HG02840 (cell line): ENCODE results near the gene PLXNB1.

Experiments
- ATAC-seq: cut with Tn5 transposase; IDR thresholded peaks from one replicate; pipeline ENCODE4 v1.9.1; 2021; ENCODE audit warnings: mild to moderate bottlenecking, moderate library complexity, moderate number of reproducible peaks; ENCODE audit not compliant: unreplicated experiment, low FRiP score

The PLXNB1 gene

DNA sequence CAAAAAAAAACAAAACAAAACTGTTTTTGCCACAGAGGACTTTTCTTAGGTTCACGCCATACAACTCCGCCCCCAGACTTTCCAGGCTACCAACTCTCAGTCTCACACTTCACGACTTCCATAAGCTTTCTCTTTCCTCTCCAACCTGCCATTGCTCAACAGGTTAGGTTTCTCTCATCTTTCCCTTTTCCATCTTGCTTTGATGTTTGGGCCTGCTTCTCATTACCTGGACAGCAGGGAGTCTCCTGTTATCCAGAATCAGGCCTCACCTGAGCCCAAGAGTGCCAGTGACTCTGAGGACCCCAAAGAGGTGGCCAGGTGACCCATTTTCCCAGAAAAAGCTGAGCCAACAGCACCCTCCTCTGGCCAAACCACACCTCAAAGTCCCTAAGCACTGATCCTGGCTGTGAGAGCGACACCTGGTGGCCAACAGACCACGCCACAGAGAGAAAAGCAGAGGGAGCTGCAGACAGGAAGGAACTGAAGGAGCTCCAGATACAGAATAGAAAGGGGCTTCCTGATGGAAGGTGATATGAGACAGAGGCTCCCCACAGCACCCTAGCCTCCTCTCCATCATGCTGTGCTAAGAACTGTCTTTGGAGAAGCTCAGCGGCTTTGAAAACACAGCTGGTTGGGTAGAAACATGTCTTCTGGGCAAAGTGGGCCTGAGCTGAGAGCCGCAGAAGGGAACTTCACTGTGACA, 6.0 kb upstream of the PLXNB1 start:
- no peak for ATAC-seq

GRCh38 chr3:48435223-48435595, 5.3 kb upstream of the PLXNB1 start:
- ATAC-seq: no peak

DNA sequence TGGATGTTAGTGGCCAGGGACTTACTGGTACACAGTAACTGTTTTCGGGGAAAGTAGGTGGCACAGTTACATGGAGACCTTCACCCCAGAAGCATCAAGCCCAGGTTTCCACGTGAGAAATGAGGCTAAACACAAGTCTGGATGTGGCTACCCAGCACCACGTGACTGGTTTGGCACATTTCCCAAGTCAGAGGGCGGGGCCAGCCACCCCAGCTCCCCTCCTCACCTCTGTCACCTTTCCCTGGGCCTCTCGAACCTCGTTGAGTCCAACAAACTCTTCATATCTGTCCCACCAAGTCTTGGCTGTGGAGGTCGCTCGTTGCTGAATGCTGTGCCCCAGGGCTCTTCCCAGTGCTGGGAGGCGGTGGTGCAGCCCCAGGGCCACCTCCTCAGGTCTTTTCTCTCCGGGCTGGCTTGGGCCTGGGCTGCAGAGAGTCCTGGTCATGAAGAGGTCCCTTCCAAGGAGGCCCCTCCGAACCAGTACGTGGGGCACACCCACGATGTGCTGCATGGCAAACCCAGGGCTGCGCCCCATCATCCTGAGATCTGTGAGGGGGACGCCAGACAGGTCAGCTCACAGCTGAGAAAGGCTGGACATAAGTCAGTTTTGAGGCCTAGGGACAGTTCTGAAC, 4.8 kb upstream of the PLXNB1 start:
- ATAC-seq: no peak

GRCh38 chr3:48433472-48434118, 3.7 kb upstream of the PLXNB1 start:
- ATAC-seq: no peak

DNA sequence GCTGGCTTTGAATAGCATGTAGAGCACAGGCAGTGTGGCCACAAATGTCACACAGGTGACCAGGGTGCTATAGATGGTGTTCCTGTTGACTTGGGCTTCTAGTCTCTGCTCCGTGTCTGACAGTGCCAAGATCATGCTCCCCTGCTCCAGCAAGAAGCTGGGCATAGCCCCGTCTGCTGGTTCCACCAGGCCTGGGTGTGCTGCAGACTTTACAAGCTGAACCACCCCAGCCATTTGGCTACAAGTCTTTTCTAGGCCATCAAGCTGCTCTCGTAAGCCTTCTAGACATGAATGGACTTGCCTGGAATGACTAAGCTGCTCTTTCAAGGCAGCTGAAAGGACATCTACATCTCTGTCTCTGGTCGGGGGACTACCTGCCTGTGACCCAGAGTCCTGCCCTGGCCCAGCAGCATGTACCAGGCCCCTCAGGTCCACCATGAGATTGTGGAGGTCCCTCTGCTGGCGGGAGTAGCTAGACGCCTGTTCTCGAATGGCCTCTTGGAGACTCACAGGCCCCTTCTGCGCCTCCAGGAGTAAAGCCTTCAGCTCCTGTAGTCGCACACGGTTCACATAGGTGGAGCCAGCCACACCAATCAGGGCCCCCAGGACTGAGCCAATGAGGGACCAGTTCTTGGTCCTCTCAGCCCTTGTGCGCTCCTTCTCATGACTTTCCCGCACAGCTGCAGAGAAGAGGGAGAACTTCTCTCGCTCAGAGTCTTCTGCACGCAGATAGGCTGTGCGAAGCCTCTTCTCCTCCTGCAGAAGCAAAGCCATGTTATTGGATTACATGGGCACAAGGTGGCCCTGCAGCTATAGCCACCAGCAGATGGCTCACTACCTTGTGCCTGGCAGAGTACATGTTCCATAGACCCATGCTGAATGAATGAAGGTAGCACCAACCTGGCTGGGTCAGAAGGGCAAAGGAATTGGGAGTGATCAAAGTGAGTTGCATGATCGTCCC, 2.8 kb upstream of the PLXNB1 start:
- ATAC-seq: no peak

- no peak for ATAC-seq
These were observed 1.5 kb upstream of the PLXNB1 start for GRCh38 chr3:48431224-48432029.

DNA sequence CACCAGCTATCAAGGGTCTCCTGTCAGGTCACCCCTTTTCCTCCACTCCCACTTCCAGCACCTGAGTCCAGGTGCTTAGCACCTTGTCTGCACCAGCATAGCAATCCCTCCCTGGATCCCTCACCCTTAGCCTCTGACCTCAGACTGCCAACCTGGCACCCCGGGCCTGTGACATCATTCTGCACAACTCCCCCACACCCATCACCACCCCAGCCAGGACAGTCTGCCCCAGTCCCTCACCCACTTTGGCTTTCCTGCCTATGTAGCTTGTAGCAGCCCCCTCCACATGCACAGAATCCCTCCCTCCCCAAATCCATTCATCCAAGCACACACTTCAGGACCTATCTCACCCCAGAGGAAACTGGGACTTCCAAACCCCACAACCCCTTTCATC, 819 bp upstream of the PLXNB1 start:
- ATAC-seq: no peak

DNA sequence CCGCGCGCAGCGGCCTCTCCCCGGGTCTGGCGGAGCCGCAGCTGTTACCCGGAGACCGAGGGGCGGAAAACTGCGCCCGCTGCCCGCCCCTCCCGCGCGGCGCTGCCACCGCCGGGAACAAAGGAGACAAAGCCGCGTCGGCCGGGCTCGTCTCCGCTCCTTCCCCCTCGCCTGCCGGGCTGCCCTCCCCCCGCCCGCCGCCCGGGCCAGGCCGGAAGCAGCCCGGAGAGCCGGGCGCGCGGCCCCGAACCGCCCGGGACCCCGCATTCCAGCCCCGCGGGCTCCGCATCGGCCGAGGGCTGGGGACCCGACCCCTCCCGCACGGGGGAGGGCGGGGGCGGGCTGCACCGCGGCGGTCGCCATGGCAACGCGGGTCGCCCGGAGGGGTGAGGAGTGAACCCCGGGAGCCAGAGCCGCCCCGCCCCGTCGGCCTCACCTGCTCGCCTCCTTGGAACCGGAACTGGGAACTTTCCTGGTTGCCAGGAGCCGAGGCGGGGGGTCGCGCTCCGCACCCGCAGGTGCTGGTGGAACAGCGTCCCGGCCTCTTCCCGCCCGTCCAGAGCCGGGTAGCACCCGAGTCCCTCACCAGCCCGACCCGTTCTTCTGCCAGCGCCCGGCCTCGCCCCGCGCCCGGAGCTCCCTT, 448 bp downstream of the PLXNB1 start:
- no peak for ATAC-seq

DNA sequence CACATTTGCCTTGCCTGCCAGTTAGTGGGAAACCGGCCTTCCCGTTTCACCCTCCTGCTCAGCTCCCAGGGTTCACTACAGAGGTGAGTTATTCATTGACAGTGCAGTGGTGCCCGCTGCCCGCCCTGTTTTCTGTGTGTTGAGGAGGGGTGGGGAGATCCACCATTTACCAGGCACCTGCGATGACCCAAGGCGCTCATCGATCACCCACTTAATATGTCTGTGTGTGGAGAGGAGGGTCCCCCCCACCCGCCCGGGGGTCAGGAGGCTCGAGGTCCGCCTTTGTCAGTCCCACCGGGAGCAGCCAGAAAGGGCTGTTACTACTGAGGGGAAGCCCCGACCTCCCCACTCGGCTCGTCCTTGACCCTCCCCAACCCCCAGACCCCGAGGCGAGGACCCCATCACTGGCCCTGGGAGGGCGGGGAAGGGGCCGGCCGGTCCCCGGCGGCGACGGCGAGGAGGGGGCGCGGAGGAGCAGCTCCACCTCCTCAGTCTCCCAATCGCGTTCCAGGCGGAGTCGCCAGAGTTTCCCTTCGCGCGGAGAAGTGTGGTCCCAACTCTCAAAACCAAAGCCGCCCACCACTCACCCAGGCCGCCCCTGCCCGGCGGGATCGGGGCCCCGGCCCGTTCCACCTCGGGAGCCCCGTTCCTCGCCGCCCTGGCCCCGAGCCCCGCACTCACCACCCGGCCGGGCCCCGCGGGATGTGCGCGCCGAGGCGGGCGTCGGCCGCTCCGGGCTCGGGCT, 1.1 kb downstream of the PLXNB1 start:
- no peak for ATAC-seq

GRCh38 chr3:48428088-48428571, 1.8 kb downstream of the PLXNB1 start:
- no peak for ATAC-seq

DNA sequence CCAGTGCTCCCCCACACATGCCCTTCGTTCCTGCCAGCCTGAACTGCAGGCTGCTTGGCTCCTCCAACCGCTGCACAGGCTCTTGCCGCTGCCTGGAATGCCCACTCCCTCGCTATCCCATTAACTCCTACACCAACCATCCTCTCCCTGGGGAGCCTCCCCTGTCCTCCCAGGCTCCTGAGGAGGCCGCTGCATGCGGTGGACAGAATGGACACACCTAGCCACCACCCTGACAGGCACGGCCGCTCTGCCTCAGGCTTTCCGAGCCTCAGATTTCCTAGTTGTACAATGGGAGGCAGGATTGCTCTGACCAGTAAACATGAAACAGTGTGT, 2.3 kb downstream of the PLXNB1 start:
- ATAC-seq: no peak

DNA sequence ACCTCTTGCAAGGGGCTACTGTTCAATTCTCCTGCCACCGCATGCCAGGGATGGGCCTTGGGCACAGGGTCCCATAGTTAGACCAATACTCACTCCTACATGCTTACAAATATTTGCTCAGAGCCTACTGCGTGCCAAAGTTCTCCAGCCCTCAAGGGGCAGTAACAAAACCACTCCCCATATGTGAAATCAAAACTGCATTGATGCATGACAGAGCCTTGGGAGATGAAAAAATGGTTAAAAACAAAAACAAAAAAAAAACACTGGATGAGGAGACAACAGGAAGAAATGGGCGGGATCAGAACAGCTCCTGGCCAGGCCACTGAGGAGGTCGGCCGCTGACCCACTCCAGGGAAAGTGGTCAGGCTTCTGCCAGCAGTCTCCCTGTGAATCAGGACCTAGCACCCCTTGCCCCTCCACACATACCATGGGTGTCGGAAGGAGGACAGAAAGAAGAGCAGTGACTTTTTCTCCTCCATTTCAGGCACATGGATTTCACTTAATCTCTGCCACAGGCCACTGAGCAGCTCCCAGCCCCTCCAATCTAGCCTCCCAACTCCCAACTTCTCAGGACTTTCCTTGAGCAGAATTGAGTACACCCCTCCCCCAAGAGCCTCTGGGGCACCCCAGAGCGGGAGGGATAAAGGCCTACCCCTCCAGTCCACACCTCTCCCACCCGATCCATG, 2.8 kb downstream of the PLXNB1 start:
- ATAC-seq: no peak

- ATAC-seq: no peak
These were observed 3.4 kb downstream of the PLXNB1 start for GRCh38 chr3:48426401-48426909.

GRCh38 chr3:48425281-48425812, 4.5 kb downstream of the PLXNB1 start:
- no peak for ATAC-seq

DNA sequence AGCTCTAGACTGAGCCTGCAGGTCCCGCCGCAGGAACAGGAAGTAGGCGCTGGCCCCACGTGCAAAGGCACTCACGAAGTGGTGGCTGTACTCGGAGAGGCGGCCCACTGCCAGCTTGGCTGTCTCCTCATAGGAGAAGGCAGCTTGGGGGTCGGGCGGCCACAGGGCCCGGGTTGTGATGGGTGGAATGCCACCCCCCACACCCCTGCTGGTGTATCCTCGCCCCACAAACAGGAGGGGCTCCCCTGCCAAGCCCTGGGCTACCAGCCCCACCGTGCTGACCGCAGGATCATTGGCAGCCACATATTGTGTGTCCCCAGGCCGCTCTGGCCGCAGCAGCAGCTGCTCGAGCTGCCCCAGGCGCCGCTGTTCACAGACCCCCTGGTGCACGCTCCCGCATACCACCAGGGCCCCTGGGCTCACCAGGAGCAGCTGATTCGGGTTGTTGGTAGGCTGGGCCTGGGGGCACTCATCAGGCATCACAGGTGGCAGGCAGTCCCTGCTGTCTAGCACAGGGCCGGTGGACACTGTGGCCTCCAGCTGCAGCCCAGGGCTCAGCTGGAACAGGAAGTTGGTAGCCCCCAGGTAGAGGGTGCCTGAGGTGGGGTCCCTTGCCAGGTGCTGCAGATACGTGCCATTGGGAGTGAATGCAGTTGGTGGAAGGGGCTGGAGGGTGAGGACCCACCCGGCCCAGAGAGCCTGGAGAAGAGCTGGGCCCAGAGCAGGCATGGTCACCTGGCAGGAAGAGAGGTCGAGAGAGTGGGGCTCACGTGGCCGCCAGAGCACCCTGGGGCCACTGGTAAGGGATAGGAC, 5.8 kb downstream of the PLXNB1 start:
- no peak for ATAC-seq

DNA sequence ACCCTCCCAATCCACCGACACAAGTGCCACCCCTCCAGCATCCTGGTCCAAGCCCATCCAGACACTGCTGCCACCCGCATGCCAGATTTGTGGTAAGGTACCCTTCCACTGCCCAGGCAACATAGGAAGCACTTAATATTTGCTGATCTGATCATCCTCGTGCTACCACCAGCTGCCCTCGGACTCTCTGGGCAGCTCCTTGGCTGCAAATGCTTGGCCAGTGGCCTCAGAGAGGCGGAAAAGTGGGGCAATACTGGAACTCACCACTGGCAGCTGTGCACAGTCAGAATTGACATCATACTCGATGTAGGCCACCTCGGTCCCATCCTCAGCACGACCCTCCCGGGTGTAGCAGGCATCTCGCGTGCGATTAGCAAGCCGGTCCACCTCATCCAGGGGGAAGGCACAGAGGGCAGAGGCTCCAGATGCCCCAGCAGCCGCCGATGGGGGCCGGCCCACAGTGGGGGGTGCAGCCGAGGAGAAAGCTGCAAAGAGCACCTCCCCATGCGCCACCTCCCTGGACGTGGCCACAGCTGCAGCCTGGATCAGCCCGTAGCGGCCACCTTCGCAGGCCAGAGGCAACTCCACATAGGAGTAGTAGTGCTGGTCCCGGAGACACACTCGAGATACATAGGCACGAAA, 6.5 kb downstream of the PLXNB1 start:
- ATAC-seq: no peak
